Gastrocnemius medialis (tissue), 4 donors: ENCODE data around the gene PIH1D1.

Experiments
- POLR2A ChIP-seq, 2 donors: fragments of 450-650 bp; IDR thresholded peaks; one replicate each; pipeline ENCODE4 v1.6.1; 2017; ENCODE audit warnings: antibody characterized with exemption in 2 of 2, mild to moderate bottlenecking in 2 of 2, moderate library complexity in 2 of 2
- TF ChIP-seq, protein P1 (sequence below), 5 experiments: fragments of 450-650 bp in 3 of 5; fragments of 200-600 bp in 2 of 5; sonication (generic) in 2 of 5; IDR thresholded peaks in 4 of 5; conservative IDR thresholded peaks in 1 of 5; 1 replicate in 4 of 5; 2 replicates in 1 of 5; pipeline ENCODE4 v1.5.1; 2016 to 2019; ENCODE audit warnings: antibody characterized with exemption in 5 of 5, mild to moderate bottlenecking in 3 of 5, moderate library complexity in 3 of 5

DNA sequence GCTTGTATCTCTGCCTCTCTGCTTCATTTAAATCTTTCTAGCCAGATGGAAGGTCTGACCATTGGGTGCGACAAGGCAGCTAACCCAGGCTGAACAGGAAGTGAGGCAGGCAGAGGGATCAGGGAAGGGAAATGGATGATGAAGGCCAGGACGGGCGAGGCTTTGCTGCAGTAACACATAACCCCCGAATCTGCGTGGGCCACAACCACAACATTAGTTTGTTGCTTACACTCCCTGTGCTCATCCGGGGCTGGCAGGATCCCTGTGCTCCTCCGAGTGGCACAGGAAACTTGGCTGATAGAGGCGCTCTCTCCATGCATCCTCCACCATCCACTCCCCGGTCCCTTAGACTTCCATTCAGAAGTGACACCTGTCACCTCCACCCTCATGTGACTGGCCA is 21.3 kb upstream of the PIH1D1 start:
- TF ChIP-seq, protein P1, sequence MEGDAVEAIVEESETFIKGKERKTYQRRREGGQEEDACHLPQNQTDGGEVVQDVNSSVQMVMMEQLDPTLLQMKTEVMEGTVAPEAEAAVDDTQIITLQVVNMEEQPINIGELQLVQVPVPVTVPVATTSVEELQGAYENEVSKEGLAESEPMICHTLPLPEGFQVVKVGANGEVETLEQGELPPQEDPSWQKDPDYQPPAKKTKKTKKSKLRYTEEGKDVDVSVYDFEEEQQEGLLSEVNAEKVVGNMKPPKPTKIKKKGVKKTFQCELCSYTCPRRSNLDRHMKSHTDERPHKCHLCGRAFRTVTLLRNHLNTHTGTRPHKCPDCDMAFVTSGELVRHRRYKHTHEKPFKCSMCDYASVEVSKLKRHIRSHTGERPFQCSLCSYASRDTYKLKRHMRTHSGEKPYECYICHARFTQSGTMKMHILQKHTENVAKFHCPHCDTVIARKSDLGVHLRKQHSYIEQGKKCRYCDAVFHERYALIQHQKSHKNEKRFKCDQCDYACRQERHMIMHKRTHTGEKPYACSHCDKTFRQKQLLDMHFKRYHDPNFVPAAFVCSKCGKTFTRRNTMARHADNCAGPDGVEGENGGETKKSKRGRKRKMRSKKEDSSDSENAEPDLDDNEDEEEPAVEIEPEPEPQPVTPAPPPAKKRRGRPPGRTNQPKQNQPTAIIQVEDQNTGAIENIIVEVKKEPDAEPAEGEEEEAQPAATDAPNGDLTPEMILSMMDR (IDR thresholded peaks at IDR 0.05 in 4 of 5, conservative IDR thresholded peaks at IDR 0.05 in 1 of 5), result no peak
- TF ChIP-seq POLR2A (IDR thresholded peaks at IDR 0.05), result no peak
